ENCODE measurements around the gene MOB2. TPM values are rescaled to one million over a fixed set of nuclear protein-coding genes. Genes with fewer than 3 reads are reported as not detected.

MOB2 gene
- total and polyA plus RNA-seq, 7 donors, result 44.5 to 75.1 (median 58.1) TPM

- DNase-seq (peak in 1 of 2 donors; percentile 45), ATAC-seq (no peak)
- Histone ChIP-seq H3K4me3 (no peak overlapping the region), H3K36me3 (ENCODE audit: insufficient read depth in 1 of 2, low read depth in 1 of 2) (no peaks in the 10 kb centered on the region), H3K4me1 (peaks cover 64% of the 10 kb centered on the region), H3K27me3 (ENCODE audit: insufficient read depth in 3 of 3, low read length in 2 of 3) (no peaks in the 10 kb centered on the region), H3K27ac (no peak overlapping the region), H3K9me3 (no peaks in the 10 kb centered on the region)
- TF ChIP-seq, protein P1, sequence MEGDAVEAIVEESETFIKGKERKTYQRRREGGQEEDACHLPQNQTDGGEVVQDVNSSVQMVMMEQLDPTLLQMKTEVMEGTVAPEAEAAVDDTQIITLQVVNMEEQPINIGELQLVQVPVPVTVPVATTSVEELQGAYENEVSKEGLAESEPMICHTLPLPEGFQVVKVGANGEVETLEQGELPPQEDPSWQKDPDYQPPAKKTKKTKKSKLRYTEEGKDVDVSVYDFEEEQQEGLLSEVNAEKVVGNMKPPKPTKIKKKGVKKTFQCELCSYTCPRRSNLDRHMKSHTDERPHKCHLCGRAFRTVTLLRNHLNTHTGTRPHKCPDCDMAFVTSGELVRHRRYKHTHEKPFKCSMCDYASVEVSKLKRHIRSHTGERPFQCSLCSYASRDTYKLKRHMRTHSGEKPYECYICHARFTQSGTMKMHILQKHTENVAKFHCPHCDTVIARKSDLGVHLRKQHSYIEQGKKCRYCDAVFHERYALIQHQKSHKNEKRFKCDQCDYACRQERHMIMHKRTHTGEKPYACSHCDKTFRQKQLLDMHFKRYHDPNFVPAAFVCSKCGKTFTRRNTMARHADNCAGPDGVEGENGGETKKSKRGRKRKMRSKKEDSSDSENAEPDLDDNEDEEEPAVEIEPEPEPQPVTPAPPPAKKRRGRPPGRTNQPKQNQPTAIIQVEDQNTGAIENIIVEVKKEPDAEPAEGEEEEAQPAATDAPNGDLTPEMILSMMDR (IDR thresholded peaks at IDR 0.05), result no peak
- intact Hi-C loops (cut with DNase I), result no loop called here
- 68 to 79% (median 75%) methylated on average over 21 of the region's 21 CpGs for WGBS, 3 donors
Measured at GRCh38 chr11:1487091-1487850, 692 bp upstream of the MOB2 start.

DNA sequence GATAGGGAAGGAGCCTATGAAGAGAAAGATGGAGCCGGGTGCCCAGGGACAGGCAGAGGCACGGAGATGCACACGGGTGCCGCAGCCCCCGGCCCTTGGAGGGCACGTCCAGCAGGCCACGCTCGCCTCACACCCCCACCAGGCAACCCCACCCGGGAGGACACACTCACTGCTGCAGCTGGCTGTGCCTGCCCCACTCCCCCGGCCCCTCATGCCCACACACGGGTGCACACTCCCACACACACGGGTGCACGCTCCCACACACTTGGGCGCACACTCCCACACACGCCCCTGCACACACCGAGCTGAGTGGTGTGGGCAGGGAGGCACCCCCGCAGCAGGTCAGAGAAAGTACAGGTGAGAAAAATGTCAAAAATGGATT lies 1.1 kb downstream of the MOB2 start:
- Histone ChIP-seq H3K27me3 (ENCODE audit: insufficient read depth in 3 of 3, low read length in 2 of 3) (no peaks in the 10 kb centered on the region), H3K9me3 (no peaks in the 10 kb centered on the region), H3K4me1 (peaks cover 77% of the 10 kb centered on the region), H3K27ac (peak overlapping the region; percentile 53), H3K4me3 (peak overlapping the region; percentile 39), H3K36me3 (ENCODE audit: insufficient read depth in 1 of 2, low read depth in 1 of 2) (peaks cover 0 to 5% of the 10 kb centered on the region in 2 donors)
- TF ChIP-seq, protein P1 (IDR thresholded peaks at IDR 0.05), result no peak
- 67 to 78% (median 71%) methylated on average over 15 to 17 of the region's 17 CpGs for WGBS, 3 donors
- ATAC-seq (no peak), DNase-seq (peak; percentile 10 to 48)
- intact Hi-C loops (cut with DNase I), result no loop called here

- Histone ChIP-seq H3K4me1 (peaks cover 77% of the 10 kb centered on the region), H3K27me3 (ENCODE audit: insufficient read depth in 3 of 3, low read length in 2 of 3) (no peaks in the 10 kb centered on the region), H3K27ac (peak overlapping the region; percentile 80), H3K4me3 (peak overlapping the region; percentile 39), H3K36me3 (ENCODE audit: insufficient read depth in 1 of 2, low read depth in 1 of 2) (peaks cover 0 to 11% of the 10 kb centered on the region in 2 donors), H3K9me3 (no peaks in the 10 kb centered on the region)
- WGBS, 3 donors, result 60 to 77% (median 60%) methylated on average over 19 to 20 of the region's 20 CpGs
- DNase-seq, result peak; percentile 16 to 57
- ATAC-seq, result no peak
- TF ChIP-seq, protein P1 (IDR thresholded peaks at IDR 0.05), result no peak
- intact Hi-C loops (cut with DNase I), result no loop called here
Measured at GRCh38 chr11:1484695-1485503, 1.7 kb downstream of the MOB2 start.

- Histone ChIP-seq H3K9me3 (no peaks in the 10 kb centered on the region), H3K27ac (peak overlapping the region; percentile 80), H3K4me3 (peak overlapping the region; percentile 15), H3K4me1 (peaks cover 77% of the 10 kb centered on the region), H3K27me3 (ENCODE audit: insufficient read depth in 3 of 3, low read length in 2 of 3) (no peaks in the 10 kb centered on the region), H3K36me3 (ENCODE audit: insufficient read depth in 1 of 2, low read depth in 1 of 2) (peaks cover 0 to 18% of the 10 kb centered on the region in 2 donors)
- TF ChIP-seq, protein P1 (IDR thresholded peaks at IDR 0.05), result no peak
- peak; percentile 9 to 47 for DNase-seq
- ATAC-seq, result no peak
- intact Hi-C loops (cut with DNase I), result no loop called here
- WGBS, 3 donors, result 88% methylated on average over 17 of the region's 17 CpGs
Measured at GRCh38 chr11:1484061-1484671, 2.4 kb downstream of the MOB2 start.

Measured in psoas muscle (tissue), 8 donors.